ENCODE data around the gene SPIN1.

The SPIN1 gene

DNA sequence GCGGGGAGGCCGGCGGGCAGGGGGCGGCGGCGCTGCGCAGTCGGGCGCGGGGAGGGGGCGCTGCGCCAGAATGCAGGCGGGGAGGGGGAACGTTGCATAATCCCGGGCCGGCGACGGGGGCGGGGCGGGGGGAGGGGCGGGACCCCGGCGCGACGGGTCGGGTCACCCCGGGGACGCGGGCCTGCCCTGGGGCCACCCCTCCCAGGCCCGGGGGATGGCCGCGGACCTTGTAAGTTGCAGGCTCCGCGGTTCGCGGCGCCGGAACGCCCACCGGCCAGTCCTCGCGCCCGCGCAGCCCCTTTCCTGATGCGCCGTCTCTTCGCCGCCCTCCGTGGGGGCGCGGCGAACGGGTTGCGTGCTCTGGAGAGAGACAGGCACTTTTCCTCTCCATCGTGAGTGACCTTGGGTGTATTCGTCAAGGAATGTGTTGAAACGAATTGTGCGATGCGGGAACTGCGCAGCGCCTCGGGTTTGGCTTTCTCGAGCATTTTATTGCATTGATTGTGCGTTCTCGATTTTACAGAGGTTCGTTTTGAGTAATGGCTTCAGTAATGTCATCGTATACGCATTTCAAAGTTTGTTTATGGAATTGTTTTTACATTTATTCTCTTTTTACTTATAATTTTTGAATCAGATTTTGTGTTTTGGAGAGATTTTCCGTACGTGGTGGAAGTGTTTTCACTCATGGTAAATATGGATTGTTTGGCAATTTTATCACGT is 802 bp downstream of the SPIN1 start:
- DNase-seq (ENCODE audit: low spot score) = no peak

GRCh38 chr9:88390371-88390990 is 2.2 kb downstream of the SPIN1 start:
- no peak for DNase-seq (ENCODE audit: low spot score)

GRCh38 chr9:88391236-88391635 is 3.0 kb downstream of the SPIN1 start:
- DNase-seq (ENCODE audit: low spot score) = no peak

GRCh38 chr9:88391921-88392320 is 3.7 kb downstream of the SPIN1 start:
- no peak for DNase-seq (ENCODE audit: low spot score)

DNA sequence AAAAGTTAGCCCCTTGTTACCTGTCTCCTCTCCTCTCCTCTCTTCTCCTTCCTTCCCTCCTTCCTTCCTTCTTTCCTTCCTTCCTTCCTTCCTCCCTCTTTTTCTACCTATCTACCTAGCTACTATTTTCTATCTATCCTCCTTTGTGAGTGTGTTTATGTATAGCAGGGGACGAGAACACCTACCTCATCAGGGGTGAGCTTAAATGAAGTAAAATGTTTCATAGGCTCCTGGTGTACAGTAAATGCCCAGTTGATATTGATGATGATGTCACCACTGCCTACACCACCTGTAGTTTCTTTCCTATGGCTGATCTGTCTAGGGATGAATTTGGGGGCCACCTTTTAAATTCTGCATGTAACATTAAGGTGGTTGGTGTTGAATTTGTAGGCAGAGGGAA is 4.3 kb downstream of the SPIN1 start:
- no peak for DNase-seq (ENCODE audit: low spot score)

DNA sequence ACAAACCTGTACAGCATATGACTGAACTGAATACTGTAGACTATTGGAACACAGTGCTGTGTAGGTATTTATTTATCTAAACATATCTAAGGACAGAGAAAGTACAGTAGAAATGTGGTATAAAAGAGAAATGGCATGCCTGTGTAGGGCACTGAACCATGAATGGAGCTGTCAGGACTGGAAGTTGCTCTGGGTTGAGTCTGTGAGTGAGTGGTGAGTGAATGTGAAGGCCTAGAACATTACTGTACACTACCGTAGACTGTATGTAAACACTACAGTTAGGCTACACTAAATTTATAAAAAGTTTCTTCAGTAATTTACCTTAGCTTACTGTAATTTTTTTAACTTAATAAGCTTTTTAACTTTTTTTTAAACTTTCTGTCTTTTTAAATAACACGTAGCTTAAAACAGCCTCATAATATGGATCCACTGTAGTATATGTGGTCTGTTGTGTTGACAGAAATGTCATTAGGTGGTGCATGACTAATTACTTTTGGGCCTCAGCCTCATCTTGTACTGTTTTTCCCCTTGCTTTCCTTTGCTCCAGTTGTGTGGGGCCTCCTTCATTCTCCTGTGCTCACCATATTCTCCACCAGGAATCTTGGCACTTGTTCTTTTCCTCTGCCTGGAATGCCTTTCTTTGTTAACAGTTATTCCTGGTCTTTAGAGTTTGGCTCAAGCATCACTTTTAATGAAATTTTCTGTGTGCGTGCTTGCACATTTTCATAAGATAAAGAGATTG is 8.8 kb downstream of the SPIN1 start:
- no peak for DNase-seq (ENCODE audit: low spot score)

GRCh38 chr9:88398016-88398415 is 9.8 kb downstream of the SPIN1 start:
- DNase-seq (ENCODE audit: low spot score) = no peak

- DNase-seq (ENCODE audit: low spot score) = no peak
Measured at GRCh38 chr9:88399966-88400365, 11.7 kb downstream of the SPIN1 start.

- no peak for DNase-seq (ENCODE audit: low spot score)
Measured at GRCh38 chr9:88403340-88403739, 15.1 kb downstream of the SPIN1 start.

DNA sequence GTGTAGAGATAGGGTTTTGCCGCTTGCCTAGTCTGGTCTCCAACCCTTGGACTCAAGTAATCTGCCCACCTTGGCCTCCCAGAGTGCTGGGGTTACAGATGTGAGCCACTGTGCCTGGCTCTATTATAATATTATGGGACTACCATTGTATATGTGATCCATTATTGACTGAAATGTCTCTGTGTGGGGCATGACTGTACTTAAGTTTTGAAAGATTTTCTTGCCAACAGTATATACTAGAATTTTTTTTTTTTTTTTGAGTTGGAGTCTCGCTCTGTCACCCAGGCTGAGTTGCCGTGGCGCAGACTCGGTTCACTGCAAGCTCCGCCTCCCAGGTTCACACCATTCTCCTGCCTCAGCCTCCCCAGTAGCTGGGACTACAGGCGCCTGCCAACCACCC is 17.8 kb downstream of the SPIN1 start:
- no peak for DNase-seq (ENCODE audit: low spot score)

- DNase-seq (ENCODE audit: low spot score) = no peak
Measured at GRCh38 chr9:88411471-88411870, 23.2 kb downstream of the SPIN1 start.

- no peak for DNase-seq (ENCODE audit: low spot score)
Measured at GRCh38 chr9:88414298-88414697, 26.1 kb downstream of the SPIN1 start.

DNA sequence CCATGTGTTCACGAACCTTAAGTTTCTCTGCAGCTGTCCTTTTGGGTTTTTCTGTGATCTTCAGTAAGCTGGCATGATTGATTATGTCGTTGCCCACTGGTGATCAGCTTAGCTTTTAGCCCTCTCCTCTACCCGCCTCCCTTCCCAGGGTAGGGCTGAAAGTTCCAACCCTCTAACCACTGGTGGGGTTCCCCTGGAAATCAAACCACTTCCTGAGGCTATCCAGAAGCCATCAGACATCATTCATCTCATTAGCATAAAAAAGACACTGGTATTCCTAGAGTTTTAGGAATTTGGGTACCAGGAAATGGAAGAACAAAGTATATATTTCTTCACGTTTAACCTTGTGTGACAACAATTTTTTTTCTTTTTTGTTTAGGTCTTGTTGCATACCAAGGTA is 29.8 kb downstream of the SPIN1 start:
- no peak for DNase-seq (ENCODE audit: low spot score)

DNA sequence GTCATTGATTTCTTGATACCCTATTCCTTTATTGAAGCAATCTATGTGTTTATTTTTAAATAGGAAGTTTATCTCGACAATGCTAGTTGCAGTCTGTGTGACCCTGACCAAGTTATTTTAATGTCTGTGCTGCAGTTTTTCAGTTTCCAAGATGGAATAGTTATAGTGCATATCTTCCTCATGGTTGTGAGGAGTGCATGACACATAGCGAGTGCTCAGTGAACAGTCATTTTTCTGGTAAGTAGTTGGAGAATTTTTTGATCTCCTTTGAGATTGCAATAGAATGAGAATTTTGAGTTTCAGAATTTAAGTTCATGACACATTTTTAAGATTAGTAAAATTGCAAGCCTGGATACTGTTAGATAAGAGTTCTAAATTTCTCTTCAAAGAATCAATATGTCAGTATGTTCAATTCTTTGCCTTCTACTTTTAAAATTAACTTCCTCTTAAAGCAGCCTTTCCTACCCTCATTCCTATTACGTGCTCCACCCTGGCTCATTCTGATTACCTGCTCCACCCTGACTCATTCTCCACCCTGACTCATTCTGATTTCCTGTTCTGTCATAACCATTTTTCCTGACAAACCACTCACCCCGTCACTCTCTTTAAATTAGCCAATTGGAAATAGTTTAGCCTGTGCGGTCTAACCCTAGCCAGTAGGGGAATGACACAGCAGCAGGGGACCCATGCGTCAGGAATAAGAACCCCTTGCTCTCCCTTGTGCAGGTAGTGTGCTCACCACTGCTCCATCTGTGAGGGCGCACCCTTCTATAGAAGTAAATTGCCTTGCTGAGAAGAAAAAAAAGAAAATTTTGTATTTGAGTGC is 30.7 kb downstream of the SPIN1 start:
- DNase-seq (ENCODE audit: low spot score) = no peak

DNA sequence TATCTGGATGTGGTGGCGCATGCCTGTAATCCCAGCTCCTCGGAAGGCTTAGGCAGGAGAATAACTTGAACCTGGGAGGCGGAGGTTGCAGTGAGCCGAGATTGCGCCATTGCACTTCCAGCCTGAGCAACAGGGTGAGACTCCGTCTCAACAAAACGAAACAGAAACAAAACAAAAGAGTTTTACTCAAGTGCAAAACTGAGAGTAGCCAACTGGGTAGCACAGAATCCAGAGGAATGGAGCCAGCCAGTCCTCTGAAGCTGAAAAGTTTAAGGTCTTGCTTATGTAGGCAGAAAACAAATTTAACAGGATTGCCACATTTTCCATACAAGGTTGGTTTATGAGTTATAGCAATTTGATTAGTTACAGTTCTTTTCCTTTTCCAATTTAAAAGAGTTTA is 32.0 kb downstream of the SPIN1 start:
- DNase-seq (ENCODE audit: low spot score) = no peak

DNA sequence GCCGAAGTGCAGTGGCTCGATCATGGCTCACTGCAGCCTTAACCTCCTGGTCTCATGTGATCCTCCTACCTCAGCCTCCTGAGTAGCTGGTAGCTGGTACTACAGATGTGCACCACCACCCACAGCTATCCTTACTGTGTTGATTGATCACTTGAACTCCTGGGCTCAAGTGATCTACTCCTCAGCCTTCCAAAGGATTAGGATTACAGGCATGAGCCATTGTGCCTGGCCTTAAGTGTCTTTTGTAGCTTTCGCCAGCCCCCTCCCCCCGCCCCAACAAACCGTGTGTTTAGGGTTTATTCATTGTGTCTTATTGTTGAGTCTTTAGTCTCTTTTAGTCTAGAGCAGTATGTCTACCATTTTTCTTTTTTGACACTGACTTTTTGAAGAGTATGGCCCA is 33.1 kb downstream of the SPIN1 start:
- DNase-seq (ENCODE audit: low spot score) = no peak

DNA sequence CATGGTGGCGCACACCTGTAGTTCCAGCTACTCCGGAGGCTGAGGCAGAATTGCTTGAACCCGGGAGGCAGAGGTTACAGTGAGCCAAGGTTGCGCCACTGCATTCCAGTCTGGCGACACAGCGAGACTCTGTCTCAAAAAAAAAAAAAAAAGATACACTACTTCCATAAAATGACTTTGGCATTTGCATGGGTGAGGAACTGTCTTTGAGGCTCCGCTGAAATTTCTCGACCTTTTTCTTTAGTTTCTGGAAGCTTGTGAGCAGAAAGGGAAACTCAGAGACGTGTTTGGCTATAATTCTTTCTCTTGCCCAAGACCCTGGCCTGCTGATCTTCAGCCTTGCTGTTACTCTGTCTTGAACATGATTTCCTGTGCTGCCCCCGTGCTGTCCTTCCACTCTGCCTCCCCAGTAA is 37.3 kb downstream of the SPIN1 start:
- no peak for DNase-seq (ENCODE audit: low spot score)

DNA sequence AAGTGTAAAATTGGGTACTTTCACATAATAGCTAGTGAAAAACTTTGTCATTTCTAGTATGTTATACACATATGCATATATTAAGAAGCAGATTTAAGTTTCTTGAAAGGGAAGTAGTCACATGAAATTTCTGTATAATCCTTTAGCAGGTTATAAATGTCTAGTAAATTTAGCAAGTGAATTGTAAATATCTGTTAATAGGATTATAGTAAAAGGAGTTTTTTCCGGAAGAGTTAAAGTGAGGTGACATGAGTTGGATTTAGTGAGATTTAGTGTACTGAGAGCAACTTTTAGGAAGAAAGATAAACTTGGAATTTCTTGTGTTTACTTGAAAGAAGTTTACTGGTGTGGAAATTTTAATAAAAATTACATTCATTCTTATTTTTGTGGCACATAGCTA is 38.4 kb downstream of the SPIN1 start:
- DNase-seq (ENCODE audit: low spot score) = no peak

GRCh38 chr9:88429595-88430430 is 41.6 kb downstream of the SPIN1 start:
- no peak for DNase-seq (ENCODE audit: low spot score)

DNA sequence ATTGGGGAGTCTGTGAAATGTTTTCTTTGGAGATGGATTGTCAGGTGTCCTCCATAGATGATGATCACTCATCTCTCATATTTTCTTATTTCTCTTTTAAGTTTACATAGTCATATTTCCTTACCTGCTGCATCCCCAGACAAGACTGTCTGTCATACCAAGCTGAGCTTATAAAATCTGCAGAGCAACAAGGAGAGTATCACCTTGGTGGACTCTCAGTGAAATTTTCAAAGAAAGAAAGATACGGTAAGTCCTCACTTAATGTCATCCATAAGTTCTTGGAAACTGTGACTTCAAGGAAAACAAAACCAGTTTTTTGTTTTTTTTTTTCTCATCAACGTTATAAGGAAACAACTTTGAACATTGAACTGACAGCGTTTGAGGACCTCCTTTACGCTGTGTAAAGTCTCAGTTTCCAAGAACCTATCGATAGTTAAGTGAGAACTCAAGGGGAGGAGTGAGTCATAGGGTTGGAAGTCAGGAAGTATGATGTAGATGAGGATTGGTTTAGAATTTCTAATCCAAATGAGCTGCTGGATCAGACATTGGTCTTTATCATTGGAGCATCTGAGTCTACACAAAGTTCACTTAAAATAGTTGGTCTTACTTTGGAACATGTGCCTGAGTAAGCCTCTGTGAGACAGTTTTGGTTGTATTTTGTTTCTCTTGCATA is 45.5 kb downstream of the SPIN1 start:
- no peak for DNase-seq (ENCODE audit: low spot score)

DNA sequence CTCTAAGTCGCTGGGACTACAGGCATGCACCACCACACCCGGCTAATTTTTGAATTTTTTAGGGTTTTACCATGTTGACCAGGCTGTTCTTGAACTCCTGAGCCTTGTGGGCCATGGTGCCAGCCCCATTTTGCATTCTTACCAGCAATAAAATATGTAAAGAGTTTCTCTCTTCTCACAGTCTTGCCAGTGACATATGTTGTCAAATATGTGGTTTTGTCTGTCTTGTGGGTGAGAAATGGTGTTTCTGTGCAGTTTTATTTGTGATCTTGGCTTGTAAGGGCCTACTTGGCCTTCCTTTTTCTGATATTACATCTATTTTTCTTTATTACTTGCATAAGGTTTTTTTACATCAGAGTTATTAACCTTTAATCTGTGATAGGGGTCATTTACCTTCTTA is 47.1 kb downstream of the SPIN1 start:
- DNase-seq (ENCODE audit: low spot score) = no peak

Data from hematopoietic multipotent progenitor cell treated with erythropoietin and hydrocortisone succinate and interleukin-3 and kit ligand, for 15 days (in vitro differentiated cells).